DOHH2 (cell line): ENCODE results near the gene GATAD2B.
"Not testable (repeated sequence)": the region's sequence is repeated elsewhere in the genome, so short reads cannot be mapped to it uniquely, and the experiment has no call there.

Experiments used
- H3F3A ChIP-seq: fragments of 200-600 bp; sonication (generic), shearing (Covaris generic); 2 replicates; pipeline ENCODE4 v1.6.0; 2016; ENCODE audit warnings: antibody characterized with exemption, mild to moderate bottlenecking; ENCODE audit not compliant: control insufficient read depth, insufficient read depth
- H3K27ac ChIP-seq: fragments of 200-600 bp; sonication (generic); 2 replicates; pipeline ENCODE4 v1.5.1; 2014; ENCODE audit warnings: low read depth, mild to moderate bottlenecking, low read length, moderate library complexity
- H3K27me3 ChIP-seq: fragments of 200-600 bp; sonication (generic); 2 replicates; pipeline ENCODE4 v1.6.1; 2014; ENCODE audit warnings: mild to moderate bottlenecking, low read length, mixed read lengths; ENCODE audit not compliant: control insufficient read depth
- H3K36me3 ChIP-seq: fragments of 200-600 bp; sonication (generic); 2 replicates; pipeline ENCODE4 v1.6.1; 2014; ENCODE audit warnings: mild to moderate bottlenecking, low read length, moderate library complexity, mixed read lengths; ENCODE audit not compliant: control insufficient read depth
- H3K4me1 ChIP-seq: fragments of 200-600 bp; sonication (generic); 2 replicates; pipeline ENCODE4 v1.6.1; 2014; ENCODE audit warnings: mild to moderate bottlenecking, low read length, mixed read lengths; ENCODE audit not compliant: control insufficient read depth
- H3K4me2 ChIP-seq: fragments of 200-600 bp; sonication (generic); 2 replicates; pipeline ENCODE4 v1.6.0; 2014; ENCODE audit warnings: mild to moderate bottlenecking, low read length, moderate library complexity
- H3K4me3 ChIP-seq: fragments of 200-600 bp; sonication (generic); 2 replicates; pipeline ENCODE4 v1.5.1; 2014; ENCODE audit warnings: mild to moderate bottlenecking, low read length, mixed read lengths
- H3K79me2 ChIP-seq: fragments of 200-600 bp; sonication (generic); 2 replicates; pipeline ENCODE4 v1.6.1; 2014; ENCODE audit warnings: mild to moderate bottlenecking, low read length, mixed read lengths; ENCODE audit not compliant: control insufficient read depth
- H3K9me2 ChIP-seq: fragments of 200-600 bp; sonication (generic); replicated peaks from 2 replicates; pipeline ENCODE4 v1.6.1; 2014; ENCODE audit warnings: mild to moderate bottlenecking, low read length, mixed read lengths; ENCODE audit not compliant: control insufficient read depth
- H3K9me3 ChIP-seq: fragments of 200-600 bp; sonication (generic); 2 replicates; pipeline ENCODE4 v1.6.1; 2014; ENCODE audit warnings: antibody characterized with exemption, low read length, mixed read lengths; ENCODE audit not compliant: control insufficient read depth, insufficient read depth
- H4K20me1 ChIP-seq: fragments of 200-600 bp; sonication (generic); 2 replicates; pipeline ENCODE4 v1.6.0; 2014; ENCODE audit warnings: low read depth, mild to moderate bottlenecking, antibody characterized with exemption, low read length, moderate library complexity; ENCODE audit not compliant: control insufficient read depth, insufficient read depth
- EZH2phosphoT487 ChIP-seq: fragments of 200-600 bp; sonication (generic); IDR thresholded peaks from 2 replicates; pipeline ENCODE4 v1.6.1; 2017; ENCODE audit warnings: borderline replicate concordance, mild to moderate bottlenecking, antibody characterized with exemption, low read length, moderate library complexity, mixed read lengths
- TF ChIP-seq, protein P1 (sequence below): fragments of 200-600 bp; sonication (generic); IDR thresholded peaks from one replicate; pipeline ENCODE4 v1.5.1; 2014; ENCODE audit warnings: antibody characterized with exemption, mild to moderate bottlenecking, low read depth, low read length; ENCODE audit not compliant: poor library complexity, severe bottlenecking

GATAD2B gene

GRCh38 chr1:153899509-153899908 lies 23.3 kb downstream of the GATAD2B start:
- TF ChIP-seq EZH2phosphoT487, result no peak
- TF ChIP-seq, protein P1, sequence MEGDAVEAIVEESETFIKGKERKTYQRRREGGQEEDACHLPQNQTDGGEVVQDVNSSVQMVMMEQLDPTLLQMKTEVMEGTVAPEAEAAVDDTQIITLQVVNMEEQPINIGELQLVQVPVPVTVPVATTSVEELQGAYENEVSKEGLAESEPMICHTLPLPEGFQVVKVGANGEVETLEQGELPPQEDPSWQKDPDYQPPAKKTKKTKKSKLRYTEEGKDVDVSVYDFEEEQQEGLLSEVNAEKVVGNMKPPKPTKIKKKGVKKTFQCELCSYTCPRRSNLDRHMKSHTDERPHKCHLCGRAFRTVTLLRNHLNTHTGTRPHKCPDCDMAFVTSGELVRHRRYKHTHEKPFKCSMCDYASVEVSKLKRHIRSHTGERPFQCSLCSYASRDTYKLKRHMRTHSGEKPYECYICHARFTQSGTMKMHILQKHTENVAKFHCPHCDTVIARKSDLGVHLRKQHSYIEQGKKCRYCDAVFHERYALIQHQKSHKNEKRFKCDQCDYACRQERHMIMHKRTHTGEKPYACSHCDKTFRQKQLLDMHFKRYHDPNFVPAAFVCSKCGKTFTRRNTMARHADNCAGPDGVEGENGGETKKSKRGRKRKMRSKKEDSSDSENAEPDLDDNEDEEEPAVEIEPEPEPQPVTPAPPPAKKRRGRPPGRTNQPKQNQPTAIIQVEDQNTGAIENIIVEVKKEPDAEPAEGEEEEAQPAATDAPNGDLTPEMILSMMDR, result no peak
- peaks cover 37% of the 10 kb centered on the region for H3K36me3 ChIP-seq
- H3F3A ChIP-seq, result no peaks in the 10 kb centered on the region
- H3K79me2 ChIP-seq, result peaks cover 96% of the 10 kb centered on the region
- H4K20me1 ChIP-seq, result peaks cover 10% of the 10 kb centered on the region
- H3K4me3 ChIP-seq, result no peak overlapping the region
- H3K4me1 ChIP-seq, result peaks cover 30% of the 10 kb centered on the region
- no peaks in the 10 kb centered on the region for H3K9me2 ChIP-seq
- no peak overlapping the region for H3K4me2 ChIP-seq
- H3K9me3 ChIP-seq, result no peaks in the 10 kb centered on the region
- H3K27ac ChIP-seq, result no peak overlapping the region
- H3K27me3 ChIP-seq, result no peaks in the 10 kb centered on the region

DNA sequence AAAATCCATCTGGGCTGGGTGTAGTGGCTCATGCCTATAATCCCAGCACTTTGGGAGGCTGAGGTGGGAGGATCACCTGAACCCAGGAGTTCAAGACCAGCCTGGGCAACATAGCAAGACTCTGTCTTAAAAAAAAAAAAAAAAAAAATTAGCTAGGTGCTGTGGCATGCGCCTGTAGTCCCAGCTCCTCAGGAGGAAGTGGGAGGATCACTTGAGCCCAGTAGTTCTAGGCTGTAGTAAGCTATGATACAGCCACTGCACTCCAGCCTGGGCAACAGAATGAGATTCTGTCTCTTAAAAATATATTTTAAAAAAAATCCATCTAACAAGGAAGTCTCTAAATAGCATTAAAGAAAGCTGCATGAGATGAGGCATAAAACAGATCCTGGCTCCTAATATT lies 26.9 kb downstream of the GATAD2B start:
- H3K79me2 ChIP-seq, result peaks cover 96% of the 10 kb centered on the region
- H3K4me2 ChIP-seq, H3F3A ChIP-seq: not testable (repeated sequence)

DNA sequence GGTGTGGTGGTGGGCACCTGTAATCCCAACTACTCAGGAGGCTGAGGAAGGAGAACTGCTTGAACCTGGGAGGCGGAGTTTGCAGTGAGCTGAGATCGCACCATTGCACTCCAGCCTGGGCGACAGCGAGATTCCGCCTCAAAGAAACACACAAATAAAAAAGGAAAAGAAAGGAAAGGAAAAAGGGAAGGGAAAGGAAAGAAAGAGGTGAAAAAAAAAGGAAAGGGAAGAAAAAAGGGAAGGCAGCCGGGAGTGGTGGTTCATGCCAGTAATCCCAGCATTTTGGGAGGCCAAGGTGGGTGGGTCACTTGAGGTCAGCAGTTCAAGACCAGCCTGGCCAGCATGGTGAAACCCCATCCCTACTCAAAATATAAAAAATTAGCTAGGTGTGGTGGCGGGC lies 31.7 kb downstream of the GATAD2B start:
- H3K79me2 ChIP-seq, result peaks cover 99% of the 10 kb centered on the region
- not testable (repeated sequence) for H3K27ac ChIP-seq, H3F3A ChIP-seq, H3K27me3 ChIP-seq, H3K9me2 ChIP-seq, H3K4me2 ChIP-seq, H3K4me3 ChIP-seq, H4K20me1 ChIP-seq, H3K4me1 ChIP-seq, H3K9me3 ChIP-seq
- peaks cover 45% of the 10 kb centered on the region for H3K36me3 ChIP-seq

More for the DNA sequence above, 26.9 kb downstream of the GATAD2B start:
- peaks cover 18% of the 10 kb centered on the region for H3K4me1 ChIP-seq
- not testable (repeated sequence) for H3K9me2 ChIP-seq, H3K27ac ChIP-seq, H3K4me3 ChIP-seq, H3K9me3 ChIP-seq, H4K20me1 ChIP-seq, H3K27me3 ChIP-seq
- H3K36me3 ChIP-seq, result peaks cover 39% of the 10 kb centered on the region

DNA sequence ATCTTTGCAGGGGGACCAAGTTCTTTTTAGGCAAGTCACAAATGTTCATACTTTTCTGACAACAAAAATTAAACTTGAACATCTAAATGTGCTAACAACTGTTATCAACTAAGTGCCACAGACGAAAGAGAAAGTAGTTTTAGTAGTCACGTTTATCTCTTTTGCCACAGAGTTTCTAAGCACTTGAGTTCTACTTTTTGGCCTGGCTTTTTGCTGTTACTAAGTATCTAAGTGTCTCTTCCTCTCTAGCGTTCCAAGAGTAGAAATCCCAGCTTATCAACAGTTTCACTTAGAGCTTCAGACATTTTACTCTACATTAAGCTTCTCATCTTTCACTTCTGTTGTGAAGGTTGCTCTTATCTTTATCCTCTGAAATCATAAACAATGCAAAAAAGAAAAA lies 34.2 kb downstream of the GATAD2B start:
- TF ChIP-seq EZH2phosphoT487, result no peak
- Histone ChIP-seq H3K9me2 (no peaks in the 10 kb centered on the region), H3F3A (peaks cover 3% of the 10 kb centered on the region), H3K4me2 (no peak overlapping the region), H3K27ac (no peak overlapping the region), H3K27me3 (no peaks in the 10 kb centered on the region), H3K4me3 (no peak overlapping the region), H3K79me2 (peaks cover 99% of the 10 kb centered on the region), H3K9me3 (no peaks in the 10 kb centered on the region), H3K36me3 (peaks cover 48% of the 10 kb centered on the region), H4K20me1 (0 out of 2 replicates have a peak, but pooled peaks cover 3% of the 10 kb centered on the region), H3K4me1 (peaks cover 11% of the 10 kb centered on the region)

DNA sequence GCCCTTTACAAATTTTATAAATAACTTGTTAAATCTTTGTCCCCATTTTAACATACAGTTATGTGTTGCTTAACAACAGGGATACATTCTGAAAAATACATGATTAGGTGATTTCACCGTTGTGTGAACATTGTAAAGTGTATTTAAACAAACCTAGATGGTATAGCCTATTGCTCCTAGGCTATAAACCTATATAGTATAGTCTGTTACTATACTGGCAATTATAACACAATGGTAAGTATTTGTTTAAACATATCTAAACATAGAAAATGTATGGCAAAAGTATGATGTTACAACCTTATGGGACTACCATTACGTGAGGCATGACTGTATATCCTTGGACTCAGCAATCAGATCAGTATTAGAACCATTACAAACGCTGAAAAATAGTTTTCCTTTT lies 36.6 kb downstream of the GATAD2B start:
- Histone ChIP-seq H3K79me2 (peaks cover 100% of the 10 kb centered on the region), H3K36me3 (peaks cover 40% of the 10 kb centered on the region), H3K27me3 (no peaks in the 10 kb centered on the region), H4K20me1 (peaks cover 11% of the 10 kb centered on the region; the same call in 1 of the 2 replicates), H3K27ac (no peak overlapping the region), H3K4me1 (peaks cover 35% of the 10 kb centered on the region), H3F3A (peaks cover 11% of the 10 kb centered on the region), H3K4me3 (no peak overlapping the region), H3K4me2 (no peak overlapping the region), H3K9me2 (no peaks in the 10 kb centered on the region), H3K9me3 (no peaks in the 10 kb centered on the region)
- TF ChIP-seq, protein P1, result no peak
- no peak for TF ChIP-seq EZH2phosphoT487
